IMR-90 (cell line): Measurements from ENCODE around the gene CDR2L. TPM values are rescaled to one million over a fixed set of nuclear protein-coding genes. Genes with fewer than 3 reads are reported as not detected.
"Not testable (repeated sequence)": the region's sequence is repeated elsewhere in the genome, so short reads cannot be mapped to it uniquely, and the experiment has no call there.

Experiments used
- ATAC-seq: fragments of 200-7000 bp; cut with Tn5 transposase; 2 replicates; pipeline ENCODE4 v1.9.1; 2020; ENCODE audit warnings: low read depth, mild to moderate bottlenecking, moderate library complexity
- BruUV-seq: library from RNA; stranded (reverse); fragments of 400-500 nt; replicated peaks from 2 replicates; lab custom pipeline; 2021; lab: Mats Ljungman, UMichigan
- CTCF ChIA-PET: fragments of 300-600 bp; formaldehyde crosslinking; extraction: SDS; loops from one replicate; lab custom pipeline; 2021; ENCODE audit warnings: antibody characterized with exemption; lab: Yijun Ruan, JAX
- POLR2A ChIA-PET: fragments of 300-600 bp; sonication (Branson Sonifier 250); formaldehyde crosslinking; loops from one replicate; lab custom pipeline; 2022; ENCODE audit warnings: antibody characterized with exemption; ENCODE audit not compliant: unreplicated experiment; lab: Charles Lee
- DNase-seq: peaks from one replicate; pipeline ENCODE4 v3.0.0; 2013
- H2AFZ ChIP-seq: replicated peaks from 2 replicates; pipeline ENCODE3; 2013; ENCODE audit warnings: low read length, mild to moderate bottlenecking; ENCODE audit not compliant: poor library complexity
- H2AK5ac ChIP-seq: 2 replicates; pipeline ENCODE4 v1.6.1; 2013; ENCODE audit warnings: low read depth, low read length, inconsistent platforms
- H2AK9ac ChIP-seq: replicated peaks from 2 replicates; pipeline ENCODE3; 2013; ENCODE audit warnings: mild to moderate bottlenecking, low read depth, low read length, moderate library complexity; ENCODE audit not compliant: poor library complexity
- H2BK120ac ChIP-seq: 2 replicates; pipeline ENCODE4 v1.6.1; 2013; ENCODE audit warnings: low read depth, low read length, inconsistent platforms
- H2BK15ac ChIP-seq: 3 replicates; pipeline ENCODE4 v1.6.1; 2013; ENCODE audit warnings: low read depth, low read length, inconsistent platforms
- H2BK20ac ChIP-seq: 2 replicates; pipeline ENCODE4 v1.6.1; 2013; ENCODE audit warnings: low read depth, mild to moderate bottlenecking, inconsistent platforms, low read length, moderate library complexity
- H2BK5ac ChIP-seq: 2 replicates; pipeline ENCODE4 v1.6.1; 2013; ENCODE audit warnings: mild to moderate bottlenecking, low read depth, low read length, inconsistent platforms; ENCODE audit not compliant: poor library complexity, severe bottlenecking
- H3K14ac ChIP-seq: replicated peaks from 2 replicates; pipeline ENCODE4 v1.6.1; 2013; ENCODE audit warnings: low read depth, low read length, inconsistent platforms
- H3K18ac ChIP-seq: 2 replicates; pipeline ENCODE4 v1.6.1; 2013; ENCODE audit warnings: low read depth, low read length, control low read depth
- H3K23ac ChIP-seq: 2 replicates; pipeline ENCODE4 v1.6.1; 2013; ENCODE audit warnings: low read depth, low read length, inconsistent platforms
- H3K27ac ChIP-seq: 2 replicates; pipeline ENCODE4 v1.5.1; 2013; ENCODE audit warnings: mild to moderate bottlenecking, control low read depth, low read length; ENCODE audit not compliant: insufficient read depth
- H3K27me3 ChIP-seq: 2 replicates; pipeline ENCODE4 v1.6.1; 2013; ENCODE audit warnings: low read length; ENCODE audit not compliant: control insufficient read depth, insufficient read depth
- H3K36me3 ChIP-seq: 2 replicates; pipeline ENCODE4 v1.6.1; 2013; ENCODE audit warnings: low read length, mixed read lengths; ENCODE audit not compliant: control insufficient read depth, insufficient read depth
- H3K4ac ChIP-seq: 2 replicates; pipeline ENCODE4 v1.6.1; 2013; ENCODE audit warnings: low read depth, low read length, inconsistent platforms
- H3K4me1 ChIP-seq: 2 replicates; pipeline ENCODE4 v1.6.1; 2013; ENCODE audit warnings: low read length, mixed read lengths; ENCODE audit not compliant: control insufficient read depth, insufficient read depth
- H3K4me2 ChIP-seq: 2 replicates; pipeline ENCODE4 v1.6.1; 2013; ENCODE audit warnings: low read depth, mild to moderate bottlenecking, control low read depth, low read length, moderate library complexity
- H3K4me3 ChIP-seq: 2 replicates; pipeline ENCODE4 v1.5.1; 2013; ENCODE audit warnings: low read depth, mild to moderate bottlenecking, control low read depth, low read length, moderate library complexity; ENCODE audit not compliant: insufficient read depth
- H3K56ac ChIP-seq: 2 replicates; pipeline ENCODE4 v1.6.1; 2013; ENCODE audit warnings: low read length, inconsistent platforms; ENCODE audit not compliant: insufficient read depth; ENCODE audit errors: extremely low read depth
- H3K79me1 ChIP-seq, 2 experiments: 2 replicates each; pipeline ENCODE4 v1.6.1; 2013; ENCODE audit warnings: low read length in 2 of 2, inconsistent platforms in 1 of 2, low read depth in 1 of 2
- H3K9ac ChIP-seq: 2 replicates; pipeline ENCODE4 v1.6.1; 2013; ENCODE audit warnings: low read depth, low read length, control low read depth
- H3K9me1 ChIP-seq: 2 replicates; pipeline ENCODE4 v1.6.1; 2013; ENCODE audit warnings: low read length, inconsistent platforms; ENCODE audit not compliant: insufficient read depth
- H3K9me3 ChIP-seq: 2 replicates; pipeline ENCODE4 v1.6.1; 2013; ENCODE audit warnings: low read length; ENCODE audit not compliant: control insufficient read depth, insufficient read depth
- H4K20me1 ChIP-seq: 2 replicates; pipeline ENCODE4 v1.6.1; 2013; ENCODE audit warnings: low read length, inconsistent platforms; ENCODE audit not compliant: insufficient read depth
- H4K5ac ChIP-seq: 2 replicates; pipeline ENCODE4 v1.6.1; 2013; ENCODE audit warnings: mild to moderate bottlenecking, low read depth, low read length, control low read depth
- H4K8ac ChIP-seq, 2 experiments: 2 replicates each; pipeline ENCODE4 v1.6.1; 2013; ENCODE audit warnings: low read depth in 2 of 2, low read length in 2 of 2, control low read depth in 1 of 2, inconsistent platforms in 1 of 2
- H4K91ac ChIP-seq: 2 replicates; pipeline ENCODE4 v1.6.1; 2013; ENCODE audit warnings: low read depth, low read length, inconsistent platforms; ENCODE audit not compliant: insufficient read depth
- WGBS, 2 experiments: methylation state at CpG; one replicate each; pipeline versions ENCODE4 v1.1.5 to v1.1.7; 2013; ENCODE audit warnings: missing lambda C conversion rate in 2 of 2; ENCODE audit not compliant: insufficient read length in 1 of 2; ENCODE audit errors: extremely low coverage in 2 of 2; 5-methylcytosine and 5-hydroxymethylcytosine counted together
- dilution Hi-C: fragments of 300-500 bp; cut with HindIII; formaldehyde crosslinking; loops from one replicate; pipeline ENCODE4 v1.14.3; 2018; ENCODE audit warnings: low sequenced_read_pairs; ENCODE audit not compliant: unreplicated experiment
- in situ Hi-C: fragments of 300-500 bp; cut with MboI; formaldehyde crosslinking; loops from 3 replicates; pipeline ENCODE4 v1.14.3; 2019; ENCODE audit warnings: low sequenced_read_pairs, inconsistent platforms, mixed read lengths
- intact Hi-C: fragments of 100-400 bp; cut with micrococcal nuclease; formaldehyde crosslinking; loops from 2 replicates; pipeline ENCODE4 v1.10.0; 2022
- polyA plus RNA-seq, 3 experiments: library from polyadenylated mRNA; depleted of rRNA; stranded (reverse); fragments of >200 nt; gene quantifications; 2 replicates each; pipeline ENCODE4 v1.2.3, GENCODE V29; 2012; ENCODE audit warnings: low replicate concordance in 1 of 3
- total RNA-seq: library from RNA; depleted of rRNA; stranded (reverse); fragments of >200 nt; gene quantifications from 2 replicates; pipeline ENCODE4 v1.2.3, GENCODE V29; 2012

CDR2L gene
- total and polyA plus RNA-seq, 2 of the 4 experiments (the other 2 are of a cell fraction), result 5.7 to 18.9 TPM

DNA sequence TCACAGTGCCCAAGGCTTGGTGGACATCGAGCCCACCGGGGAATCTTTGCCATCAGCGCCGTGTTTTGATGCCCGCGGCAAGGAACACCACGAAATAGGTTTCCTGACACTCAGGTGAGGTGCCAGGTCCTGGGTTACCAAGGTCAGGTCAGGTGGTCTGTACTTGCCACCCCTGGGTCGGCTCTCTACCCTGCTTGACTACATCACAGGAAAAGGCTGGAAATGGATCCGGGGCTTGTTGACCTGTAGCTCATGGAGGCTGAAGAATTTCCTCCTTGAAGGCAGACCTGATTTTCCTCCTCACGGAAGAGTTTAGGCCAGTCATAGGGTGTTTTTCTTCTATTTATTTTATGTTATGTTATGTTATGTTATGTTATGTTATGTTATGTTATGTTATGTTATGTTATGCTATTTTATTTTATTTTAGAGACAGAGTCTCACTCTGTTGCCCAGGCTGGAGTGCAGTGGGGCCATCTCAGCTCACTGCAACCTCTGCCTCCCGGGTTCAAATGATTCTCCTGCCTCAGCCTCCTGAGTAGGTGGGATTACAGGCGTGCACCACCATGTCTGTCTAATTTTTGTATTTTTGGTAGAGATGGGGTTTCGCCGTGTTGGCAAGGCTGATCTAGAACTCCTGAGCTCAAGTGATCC is 4.6 kb upstream of the CDR2L start:
- H2BK20ac ChIP-seq, ATAC-seq, H3K36me3 ChIP-seq, dilution Hi-C loops, CTCF ChIA-PET, H3K4me1 ChIP-seq, H2BK15ac ChIP-seq, H4K20me1 ChIP-seq, intact Hi-C loops, DNase-seq, BruUV-seq, H3K9me3 ChIP-seq, H3K9me1 ChIP-seq, POLR2A ChIA-PET, H3K27me3 ChIP-seq, in situ Hi-C loops: not testable (repeated sequence)
- peak overlapping the region; percentile 77 to 98 for H4K8ac ChIP-seq
- H4K5ac ChIP-seq, result peak overlapping the region; percentile 41
- H3K27ac ChIP-seq, result peak overlapping the region; percentile 33
- 40% methylated on average over 2 of the region's 14 CpGs; no CpG with 5 or more reads in 1 of the 2 experiments for WGBS, 2 experiments
- peak overlapping the region; percentile 33; the same call in 1 of the 2 replicates for H3K14ac ChIP-seq
- peak overlapping the region; percentile 76 for H3K4ac ChIP-seq
- peak overlapping the region; percentile 28; the same call in 1 of the 2 replicates for H3K23ac ChIP-seq
- H3K9ac ChIP-seq, result peak overlapping the region; percentile 83
- H3K79me1 ChIP-seq, result peaks cover 4 to 20% of the 10 kb centered on the region in 2 experiments; a peak in 3 of 4 replicates
- H3K56ac ChIP-seq, result peak overlapping the region; percentile 14; the same call in 1 of the 2 replicates
- H2BK120ac ChIP-seq, result peak overlapping the region; percentile 3; the same call in 1 of the 2 replicates
- peak overlapping the region; percentile 1 for H2BK5ac ChIP-seq
- peak overlapping the region; percentile 24; the same call in 1 of the 2 replicates for H4K91ac ChIP-seq
- H3K4me3 ChIP-seq, result peak overlapping the region; percentile 77
- peak overlapping the region; percentile 71 for H3K4me2 ChIP-seq
- peak overlapping the region; percentile 8; the same call in 1 of the 2 replicates for H3K18ac ChIP-seq
- peak overlapping the region; percentile 70 for H2AK9ac ChIP-seq
- H2AFZ ChIP-seq, result peak overlapping the region; percentile 99
- peak overlapping the region; percentile 29 for H2AK5ac ChIP-seq
